Measurements from ENCODE around the gene ADORA2B. TPM values are rescaled to one million over a fixed set of nuclear protein-coding genes. Genes with fewer than 3 reads are reported as not detected.

ADORA2B gene
- total RNA-seq, 4 donors from 2014 or later, result 41.4 to 68.9 (median 52.0) TPM

DNA sequence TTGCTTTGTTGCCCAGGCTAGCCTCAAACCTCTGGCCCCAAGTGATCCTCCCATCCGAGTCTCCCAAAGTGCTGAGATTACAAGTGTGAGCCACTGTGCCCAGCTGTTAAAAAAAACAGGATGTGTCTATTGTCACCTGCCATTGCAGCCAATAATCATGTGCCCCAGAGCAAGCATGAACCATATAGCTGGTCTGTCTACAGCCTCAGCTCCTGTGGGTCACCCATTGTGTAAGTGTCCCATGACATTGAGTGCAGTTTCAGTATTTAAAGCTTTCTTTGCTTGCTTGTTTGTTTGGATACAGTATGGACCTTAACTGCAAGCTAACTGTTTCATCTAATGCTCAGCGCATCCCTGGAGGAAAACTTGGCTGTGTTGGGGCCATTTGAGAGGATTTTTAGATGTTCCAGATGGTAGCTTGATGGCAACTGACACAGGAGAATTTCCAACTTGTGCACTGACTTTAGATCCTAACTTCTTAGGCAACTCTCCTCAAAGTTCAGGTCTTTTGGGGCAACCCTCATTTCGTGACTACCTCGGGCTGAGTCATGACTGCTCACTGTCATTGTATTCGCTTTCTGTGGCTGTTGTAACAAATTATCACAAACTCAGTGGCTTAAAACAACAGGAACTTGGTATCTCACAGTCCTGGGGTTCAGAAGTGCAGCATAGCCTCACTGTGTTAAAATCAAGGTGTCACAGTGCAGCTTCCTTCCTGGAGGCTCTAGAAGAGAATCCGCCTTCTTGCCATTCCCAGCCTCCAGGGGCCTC, 30.3 kb upstream of the ADORA2B start:
- intact Hi-C loops (cut with DNase I; ENCODE audit: low total_unique reads) (loop anchor here (1.0 kb wide), 1 partner anchor 28 kb away; no protein-coding TSS in a partner anchor), in situ Hi-C loops (cut with MboI; ENCODE audit: low pct_ligation_motif_present in 1 of 4, low pct_unique_long_range_greater_than_20kb in 1 of 4, low sequenced_read_pairs in 3 of 4) (no loop called here)
- H3K4me1 ChIP-seq, result peaks cover 0 to 15% (median 2%) of the 10 kb centered on the region in 4 donors
- peaks cover 11% of the 10 kb centered on the region for H3K27me3 ChIP-seq
- TF ChIP-seq POLR2A (IDR thresholded peaks at IDR 0.05) (no peak), POLR2AphosphoS5 (IDR thresholded peaks at IDR 0.05) (no peak), EP300 (IDR thresholded peaks at IDR 0.05; ENCODE audit: low read depth) (no peak)
- TF ChIP-seq, protein P1, sequence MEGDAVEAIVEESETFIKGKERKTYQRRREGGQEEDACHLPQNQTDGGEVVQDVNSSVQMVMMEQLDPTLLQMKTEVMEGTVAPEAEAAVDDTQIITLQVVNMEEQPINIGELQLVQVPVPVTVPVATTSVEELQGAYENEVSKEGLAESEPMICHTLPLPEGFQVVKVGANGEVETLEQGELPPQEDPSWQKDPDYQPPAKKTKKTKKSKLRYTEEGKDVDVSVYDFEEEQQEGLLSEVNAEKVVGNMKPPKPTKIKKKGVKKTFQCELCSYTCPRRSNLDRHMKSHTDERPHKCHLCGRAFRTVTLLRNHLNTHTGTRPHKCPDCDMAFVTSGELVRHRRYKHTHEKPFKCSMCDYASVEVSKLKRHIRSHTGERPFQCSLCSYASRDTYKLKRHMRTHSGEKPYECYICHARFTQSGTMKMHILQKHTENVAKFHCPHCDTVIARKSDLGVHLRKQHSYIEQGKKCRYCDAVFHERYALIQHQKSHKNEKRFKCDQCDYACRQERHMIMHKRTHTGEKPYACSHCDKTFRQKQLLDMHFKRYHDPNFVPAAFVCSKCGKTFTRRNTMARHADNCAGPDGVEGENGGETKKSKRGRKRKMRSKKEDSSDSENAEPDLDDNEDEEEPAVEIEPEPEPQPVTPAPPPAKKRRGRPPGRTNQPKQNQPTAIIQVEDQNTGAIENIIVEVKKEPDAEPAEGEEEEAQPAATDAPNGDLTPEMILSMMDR (IDR thresholded peaks at IDR 0.05), result no peak
- H3K4me3 ChIP-seq, result no peak overlapping the region
- H3K9me3 ChIP-seq, result no peaks in the 10 kb centered on the region
- no peak overlapping the region for H3K27ac ChIP-seq
- 86% methylated on average over 6 of the region's 6 CpGs; no CpG with 5 or more reads in 1 of the 2 donors for WGBS, 2 donors (ENCODE audit: low coverage in 1 of 2)
- no peak for DNase-seq
- H3K36me3 ChIP-seq, result no peaks in the 10 kb centered on the region

- DNase-seq, result no peak
- WGBS, 2 donors (ENCODE audit: low coverage in 1 of 2), result 94% methylated on average over 6 of the region's 6 CpGs; no CpG with 5 or more reads in 1 of the 2 donors
- in situ Hi-C loops (cut with MboI; ENCODE audit: low pct_ligation_motif_present in 1 of 4, low pct_unique_long_range_greater_than_20kb in 1 of 4, low sequenced_read_pairs in 3 of 4) (no loop called here), intact Hi-C loops (cut with DNase I; ENCODE audit: low total_unique reads) (loop anchor here (1.0 kb wide), 1 partner anchor 30 kb away; no protein-coding TSS in a partner anchor)
- peaks cover 0 to 15% (median 2%) of the 10 kb centered on the region in 4 donors for H3K4me1 ChIP-seq
- no peaks in the 10 kb centered on the region for H3K9me3 ChIP-seq
- H3K36me3 ChIP-seq, result no peaks in the 10 kb centered on the region
- no peak overlapping the region for H3K27ac ChIP-seq
- TF ChIP-seq, protein P1 (IDR thresholded peaks at IDR 0.05), result no peak
- TF ChIP-seq POLR2A (IDR thresholded peaks at IDR 0.05) (no peak), EP300 (IDR thresholded peaks at IDR 0.05; ENCODE audit: low read depth) (no peak), POLR2AphosphoS5 (IDR thresholded peaks at IDR 0.05) (no peak)
- H3K27me3 ChIP-seq, result peaks cover 11% of the 10 kb centered on the region
- H3K4me3 ChIP-seq, result no peak overlapping the region
These were observed 29.0 kb upstream of the ADORA2B start for GRCh38 chr17:15915961-15916360.

GRCh38 chr17:15917021-15917437, 27.9 kb upstream of the ADORA2B start:
- 40 to 66% methylated on average over 1 to 20 of the region's 20 CpGs for WGBS, 2 donors (ENCODE audit: low coverage in 1 of 2)
- no peak for DNase-seq
- in situ Hi-C loops (cut with MboI; ENCODE audit: low pct_ligation_motif_present in 1 of 4, low pct_unique_long_range_greater_than_20kb in 1 of 4, low sequenced_read_pairs in 3 of 4) (no loop called here), intact Hi-C loops (cut with DNase I; ENCODE audit: low total_unique reads) (no loop called here)
- Histone ChIP-seq H3K4me3 (peak overlapping the region in 1 of 4 donors; percentile 33), H3K36me3 (no peaks in the 10 kb centered on the region), H3K27ac (no peak overlapping the region), H3K4me1 (peaks cover 0 to 15% (median 2%) of the 10 kb centered on the region in 4 donors), H3K27me3 (peaks cover 11% of the 10 kb centered on the region), H3K9me3 (peaks cover 3 to 4% of the 10 kb centered on the region in 2 donors)
- TF ChIP-seq POLR2AphosphoS5 (IDR thresholded peaks at IDR 0.05) (no peak), EP300 (IDR thresholded peaks at IDR 0.05; ENCODE audit: low read depth) (no peak), POLR2A (IDR thresholded peaks at IDR 0.05) (no peak)
- TF ChIP-seq, protein P1 (IDR thresholded peaks at IDR 0.05), result no peak

DNA sequence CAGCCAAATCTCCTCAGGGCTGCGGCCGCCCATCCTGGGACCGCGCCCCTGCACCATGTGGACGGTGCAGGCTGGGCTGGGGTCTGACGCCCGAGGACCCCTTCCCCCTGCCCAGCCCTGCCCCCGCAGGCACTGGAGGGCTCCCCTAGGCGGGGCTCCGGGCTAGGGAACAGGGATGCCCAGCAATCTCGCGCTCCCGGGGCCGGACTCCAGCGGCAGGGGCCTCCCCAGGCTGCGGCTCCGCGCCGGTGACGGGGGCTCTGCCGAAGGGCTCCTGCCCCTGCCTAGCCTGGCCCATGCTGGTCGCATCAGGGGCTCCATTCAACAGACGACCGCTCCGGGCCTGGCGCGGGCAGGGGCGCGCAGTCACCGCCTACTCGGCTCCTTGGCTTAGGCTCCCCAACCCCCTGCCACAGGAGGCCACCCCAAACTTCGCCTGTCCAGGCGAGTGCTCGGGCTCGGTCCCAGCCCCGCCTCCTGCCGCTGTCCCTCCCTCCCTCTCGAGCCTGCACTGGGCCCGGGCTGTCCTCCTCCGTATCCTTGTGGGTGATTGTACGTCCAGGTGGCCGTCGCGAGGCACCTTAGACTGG, 27.4 kb upstream of the ADORA2B start:
- peaks cover 0 to 15% (median 2%) of the 10 kb centered on the region in 4 donors for H3K4me1 ChIP-seq
- H3K9me3 ChIP-seq, result peaks cover 3 to 4% of the 10 kb centered on the region in 2 donors
- intact Hi-C loops (cut with DNase I; ENCODE audit: low total_unique reads) (no loop called here), in situ Hi-C loops (cut with MboI; ENCODE audit: low pct_ligation_motif_present in 1 of 4, low pct_unique_long_range_greater_than_20kb in 1 of 4, low sequenced_read_pairs in 3 of 4) (no loop called here)
- TF ChIP-seq POLR2A (IDR thresholded peaks at IDR 0.05) (no peak), POLR2AphosphoS5 (IDR thresholded peaks at IDR 0.05) (no peak), EP300 (IDR thresholded peaks at IDR 0.05; ENCODE audit: low read depth) (no peak)
- TF ChIP-seq, protein P1 (IDR thresholded peaks at IDR 0.05), result no peak
- H3K27ac ChIP-seq, result no peak overlapping the region
- H3K4me3 ChIP-seq, result peak overlapping the region in 2 of 4 donors; percentile 2 to 33
- 70% methylated on average over 21 of the region's 44 CpGs; no CpG with 5 or more reads in 1 of the 2 donors for WGBS, 2 donors (ENCODE audit: low coverage in 1 of 2)
- H3K36me3 ChIP-seq, result no peaks in the 10 kb centered on the region
- no peak for DNase-seq
- peaks cover 11% of the 10 kb centered on the region for H3K27me3 ChIP-seq
